ENCODE measurements around the gene FCRL6.

DNA sequence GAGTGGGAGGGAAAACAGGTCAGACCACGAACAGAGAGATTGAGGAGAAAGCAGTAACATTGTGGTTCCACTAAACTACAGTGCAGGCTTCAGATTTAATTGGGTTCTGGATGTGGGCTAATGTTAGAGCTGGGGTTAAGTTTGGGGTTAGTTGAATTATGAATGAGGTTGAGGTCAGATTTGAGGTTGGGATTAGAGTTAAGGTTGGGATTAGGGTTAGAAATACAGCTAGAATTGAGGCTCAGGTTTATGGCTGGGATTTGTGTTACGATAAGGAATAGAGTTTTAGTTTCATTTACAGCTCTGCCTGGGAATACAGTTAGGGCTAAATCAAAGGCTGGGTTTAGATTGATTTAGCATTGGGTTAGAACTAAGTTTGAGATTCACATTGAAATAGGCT lies 62.1 kb downstream of the FCRL6 start:
- TF ChIP-seq, protein P1, sequence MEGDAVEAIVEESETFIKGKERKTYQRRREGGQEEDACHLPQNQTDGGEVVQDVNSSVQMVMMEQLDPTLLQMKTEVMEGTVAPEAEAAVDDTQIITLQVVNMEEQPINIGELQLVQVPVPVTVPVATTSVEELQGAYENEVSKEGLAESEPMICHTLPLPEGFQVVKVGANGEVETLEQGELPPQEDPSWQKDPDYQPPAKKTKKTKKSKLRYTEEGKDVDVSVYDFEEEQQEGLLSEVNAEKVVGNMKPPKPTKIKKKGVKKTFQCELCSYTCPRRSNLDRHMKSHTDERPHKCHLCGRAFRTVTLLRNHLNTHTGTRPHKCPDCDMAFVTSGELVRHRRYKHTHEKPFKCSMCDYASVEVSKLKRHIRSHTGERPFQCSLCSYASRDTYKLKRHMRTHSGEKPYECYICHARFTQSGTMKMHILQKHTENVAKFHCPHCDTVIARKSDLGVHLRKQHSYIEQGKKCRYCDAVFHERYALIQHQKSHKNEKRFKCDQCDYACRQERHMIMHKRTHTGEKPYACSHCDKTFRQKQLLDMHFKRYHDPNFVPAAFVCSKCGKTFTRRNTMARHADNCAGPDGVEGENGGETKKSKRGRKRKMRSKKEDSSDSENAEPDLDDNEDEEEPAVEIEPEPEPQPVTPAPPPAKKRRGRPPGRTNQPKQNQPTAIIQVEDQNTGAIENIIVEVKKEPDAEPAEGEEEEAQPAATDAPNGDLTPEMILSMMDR (IDR thresholded peaks at IDR 0.05; ENCODE audit: insufficient read depth, low read length, poor library complexity, severe bottlenecking): no peak
- TF ChIP-seq EZH2phosphoT487 (conservative IDR thresholded peaks at IDR 0.05; ENCODE audit: low read length): no peak
